Measurements from ENCODE around the gene TRPV6. TPM values are rescaled to one million over a fixed set of nuclear protein-coding genes. Genes with fewer than 3 reads are reported as not detected.

TRPV6 gene
- total RNA-seq = 10 to 100 TPM in 2 of 5 donors, 1 to 10 TPM in 2, not detected in 1; 2.6 to 11.7 (median 10.3) TPM
- 1 to 10 TPM; 4.7 to 7.7 (median 7.4) TPM for polyA plus RNA-seq
- long read RNA-seq, donor 1 = 0 reads
- long read RNA-seq, donor 2 = 0 reads
- long read RNA-seq, donor 3 = 0 reads
- long read RNA-seq, donor 4 = 0 reads
- long read RNA-seq, donor 5 = 0 reads
- long read RNA-seq, donor 6 = 0 reads
- long read RNA-seq, donor 7 = 0 reads
- long read RNA-seq, donor 8 = 0 reads
- long read RNA-seq, donor 9 = 0 reads
- long read RNA-seq, donor 10 = 0 reads

- no peak for TF ChIP-seq POLR2A (IDR thresholded peaks at IDR 0.05)
- TF ChIP-seq EP300 (IDR thresholded peaks at IDR 0.05) = no peak
- peak in 2 of 3 donors; percentile 41 to 77 for TF ChIP-seq POLR2AphosphoS5 (IDR thresholded peaks at IDR 0.05)
- no peak for TF ChIP-seq CTCF (IDR thresholded peaks at IDR 0.05)
- intact Hi-C loops (cut with DNase I; ENCODE audit: low total_unique reads) = no loop called here
- H3K9me3 ChIP-seq = no peaks in the 10 kb centered on the region
- no peaks in the 10 kb centered on the region for H3K36me3 ChIP-seq
- H3K27me3 ChIP-seq = peaks cover 0 to 36% (median 0%) of the 10 kb centered on the region in 3 donors
- peaks cover 0 to 18% (median 10%) of the 10 kb centered on the region in 4 donors for H3K4me1 ChIP-seq
- H3K27ac ChIP-seq = peak within 1 kb of the TSS; percentile 47 to 61 (median 52)
- peak within 1 kb of the TSS; percentile 21 to 42 (median 40) for H3K4me3 ChIP-seq
- WGBS, 5 donors = 24 to 54% (median 29%) methylated on average over 12 to 16 of the region's 16 CpGs
- DNase-seq = peak; percentile 82 to 88
These were observed at the start of gene TRPV6 for GRCh38 chr7:142885311-142886230. TRPV6 (minus strand) TSS chr7:142885745.

- no peak for DNase-seq
- H3K4me1 ChIP-seq = no peaks in the 10 kb centered on the region
- H3K36me3 ChIP-seq = no peaks in the 10 kb centered on the region
- TF ChIP-seq POLR2AphosphoS5 (IDR thresholded peaks at IDR 0.05) (no peak), CTCF (IDR thresholded peaks at IDR 0.05) (no peak), EP300 (IDR thresholded peaks at IDR 0.05) (no peak), POLR2A (IDR thresholded peaks at IDR 0.05) (no peak)
- 76 to 89% (median 85%) methylated on average over 12 of the region's 12 CpGs for WGBS, 5 donors
- intact Hi-C loops (cut with DNase I; ENCODE audit: low total_unique reads) = no loop called here
- H3K27me3 ChIP-seq = no peaks in the 10 kb centered on the region
- no peak overlapping the region for H3K27ac ChIP-seq
- H3K9me3 ChIP-seq = no peaks in the 10 kb centered on the region
- H3K4me3 ChIP-seq = no peak overlapping the region
These were observed 48.5 kb upstream of the TRPV6 start for GRCh38 chr7:142934056-142934455.

GRCh38 chr7:142933624-142934023, 48.1 kb upstream of the TRPV6 start, which contains the start of gene TRPV5:
TRPV5 (minus strand) TSS chr7:142933746; CDS start chr7:142933459, 287 bp downstream.
- no peak within 1 kb of the TSS for H3K4me3 ChIP-seq
- intact Hi-C loops (cut with DNase I; ENCODE audit: low total_unique reads) = no loop called here
- no peaks in the 10 kb centered on the region for H3K36me3 ChIP-seq
- no peak for TF ChIP-seq CTCF (IDR thresholded peaks at IDR 0.05)
- TF ChIP-seq POLR2A (IDR thresholded peaks at IDR 0.05) = no peak
- 69 to 89% (median 77%) methylated on average over 4 of the region's 4 CpGs for WGBS, 5 donors
- DNase-seq = no peak
- no peak within 1 kb of the TSS for H3K27ac ChIP-seq
- no peaks in the 10 kb centered on the region for H3K9me3 ChIP-seq
- H3K4me1 ChIP-seq = no peaks in the 10 kb centered on the region
- H3K27me3 ChIP-seq = no peaks in the 10 kb centered on the region

GRCh38 chr7:142933092-142933475, 47.5 kb upstream of the TRPV6 start:
- intact Hi-C loops (cut with DNase I; ENCODE audit: low total_unique reads) = no loop called here
- DNase-seq = no peak
- Histone ChIP-seq H3K27me3 (no peaks in the 10 kb centered on the region), H3K27ac (no peak overlapping the region), H3K4me3 (no peak overlapping the region), H3K36me3 (no peaks in the 10 kb centered on the region), H3K4me1 (no peaks in the 10 kb centered on the region), H3K9me3 (no peaks in the 10 kb centered on the region)
- 87 to 95% (median 91%) methylated on average over 7 of the region's 7 CpGs for WGBS, 5 donors
- TF ChIP-seq EP300 (IDR thresholded peaks at IDR 0.05) = no peak
- TF ChIP-seq POLR2AphosphoS5 (IDR thresholded peaks at IDR 0.05) = no peak
- TF ChIP-seq CTCF (IDR thresholded peaks at IDR 0.05) = no peak
- TF ChIP-seq POLR2A (IDR thresholded peaks at IDR 0.05) = no peak
